Bronchial epithelial cell (primary cell): ENCODE measurements around the gene RNU2-63P. TPM values are rescaled to one million over a fixed set of nuclear protein-coding genes. Genes with fewer than 3 reads are reported as not detected.
"Not testable (repeated sequence)": the region's sequence is repeated elsewhere in the genome, so short reads cannot be mapped to it uniquely, and the experiment has no call there.

ENCODE experiments used
- DNase-seq: peaks from one replicate; pipeline ENCODE4 v3.0.0-alpha.2; 2010; ENCODE audit warnings: low read depth
- FAIRE-seq: peaks from 2 replicates; lab custom pipeline; 2011; peaks lifted over from hg19 to GRCh38; lab: Jason Lieb, UNC
- H3K27me3 ChIP-seq: 2 replicates; pipeline ENCODE4 v1.5.1; 2011; ENCODE audit warnings: low read length; ENCODE audit not compliant: control insufficient read depth, insufficient read depth
- H3K36me3 ChIP-seq: 2 replicates; pipeline ENCODE4 v1.5.1; 2011; ENCODE audit warnings: low read length; ENCODE audit not compliant: control insufficient read depth, insufficient read depth
- H3K4me3 ChIP-seq: 2 replicates; pipeline ENCODE4 v1.5.1; 2011; ENCODE audit warnings: mild to moderate bottlenecking, low read depth, low read length, control low read depth
- CTCF ChIP-seq: IDR thresholded peaks from 2 replicates; pipeline ENCODE4 v1.5.1; 2011; ENCODE audit warnings: mild to moderate bottlenecking, moderate library complexity, low read length, control low read depth, inconsistent platforms; ENCODE audit not compliant: insufficient read depth, severe bottlenecking
- total RNA-seq: library from RNA; depleted of rRNA; stranded (reverse); fragments of >200 nt; gene quantifications from 2 replicates; pipeline ENCODE4 v1.2.1, GENCODE V29; 2014

RNU2-63P gene
- total RNA-seq, 1 donor from 2014 or later, result not detected

GRCh38 chr2:88024509-88024908 lies 8.2 kb upstream of the RNU2-63P start:
- DNase-seq (no peak), FAIRE-seq (no peak)
- Histone ChIP-seq H3K4me3 (no peak overlapping the region), H3K27me3 (no peaks in the 10 kb centered on the region), H3K36me3 (no peaks in the 10 kb centered on the region)
- no peak for TF ChIP-seq CTCF

GRCh38 chr2:88022669-88022921 lies 6.2 kb upstream of the RNU2-63P start:
- DNase-seq (no peak), FAIRE-seq (no peak)
- H3K36me3 ChIP-seq, result no peaks in the 10 kb centered on the region
- H3K4me3 ChIP-seq, result no peak overlapping the region
- no peak for TF ChIP-seq CTCF
- H3K27me3 ChIP-seq, result no peaks in the 10 kb centered on the region

GRCh38 chr2:88019985-88020384 lies 3.6 kb upstream of the RNU2-63P start:
- FAIRE-seq, result no peak
- no peak for DNase-seq
- no peaks in the 10 kb centered on the region for H3K36me3 ChIP-seq
- no peak overlapping the region for H3K4me3 ChIP-seq
- TF ChIP-seq CTCF, result no peak
- H3K27me3 ChIP-seq, result no peaks in the 10 kb centered on the region

GRCh38 chr2:88018909-88019308 lies 2.6 kb upstream of the RNU2-63P start:
- H3K4me3 ChIP-seq, result no peak overlapping the region
- FAIRE-seq (no peak), DNase-seq (no peak)
- no peaks in the 10 kb centered on the region for H3K36me3 ChIP-seq
- H3K27me3 ChIP-seq, result no peaks in the 10 kb centered on the region
- TF ChIP-seq CTCF, result no peak

- not testable (repeated sequence) for H3K36me3 ChIP-seq, H3K4me3 ChIP-seq, DNase-seq, FAIRE-seq, H3K27me3 ChIP-seq
Measured at GRCh38 chr2:88018077-88018805, 1.9 kb upstream of the RNU2-63P start.

GRCh38 chr2:88017780-88018038 lies 1.4 kb upstream of the RNU2-63P start:
- H3K36me3 ChIP-seq, FAIRE-seq, DNase-seq, H3K27me3 ChIP-seq, H3K4me3 ChIP-seq: not testable (repeated sequence)
